GM23338 (cell line): ENCODE results near the gene NDST1. TPM values are rescaled to one million over a fixed set of nuclear protein-coding genes. Genes with fewer than 3 reads are reported as not detected.
A peak's percentile ranks its signal among the peaks of the same experiment; 100 is the strongest.

ENCODE experiments used
- ATAC-seq: fragments of 200-7000 bp; cut with Tn5 transposase; 3 replicates; pipeline ENCODE4 v1.9.1; 2020
- DNase-seq: peaks from one replicate; pipeline ENCODE4 v3.0.0-alpha.2; 2015; ENCODE audit warnings: low spot score
- H2AFZ ChIP-seq: fragments of 200-600 bp; sonication (generic); 2 replicates; pipeline ENCODE4 v1.8.0; 2016; ENCODE audit warnings: antibody characterized with exemption, mild to moderate bottlenecking, moderate library complexity
- H3F3A ChIP-seq: fragments of 200-600 bp; sonication (generic); replicated peaks from 2 replicates; pipeline ENCODE4 v1.8.0; 2017; ENCODE audit warnings: antibody characterized with exemption, mixed run types, low read depth
- H3K27ac ChIP-seq: fragments of 200-600 bp; sonication (generic); 2 replicates; pipeline ENCODE4 v1.6.1; 2016; ENCODE audit warnings: low read depth
- H3K27me3 ChIP-seq: fragments of 200-600 bp; sonication (generic); 2 replicates; pipeline ENCODE4 v1.8.0; 2016; ENCODE audit warnings: mild to moderate bottlenecking, mixed run types, moderate library complexity; ENCODE audit not compliant: insufficient read depth
- H3K36me3 ChIP-seq: fragments of 200-600 bp; sonication (generic); 2 replicates; pipeline ENCODE4 v1.8.0; 2016; ENCODE audit warnings: mild to moderate bottlenecking; ENCODE audit not compliant: insufficient read depth
- H3K4me1 ChIP-seq: fragments of 200-600 bp; sonication (generic); 2 replicates; pipeline ENCODE4 v1.8.0; 2016; ENCODE audit warnings: mild to moderate bottlenecking, moderate library complexity; ENCODE audit not compliant: insufficient read depth
- H3K4me2 ChIP-seq: fragments of 200-600 bp; sonication (generic); 2 replicates; pipeline ENCODE4 v1.7.1; 2017; ENCODE audit warnings: mixed run types
- H3K4me3 ChIP-seq: fragments of 200-600 bp; sonication (generic); 2 replicates; pipeline ENCODE4 v1.6.1; 2016; ENCODE audit warnings: mixed run types
- H3K79me2 ChIP-seq: fragments of 200-600 bp; sonication (generic); replicated peaks from 2 replicates; pipeline ENCODE4 v1.8.0; 2017; ENCODE audit warnings: mild to moderate bottlenecking; ENCODE audit not compliant: insufficient read depth
- H3K9me2 ChIP-seq: fragments of 200-600 bp; sonication (generic); 2 replicates; pipeline ENCODE4 v1.8.0; 2017; ENCODE audit not compliant: insufficient read depth
- H4K20me1 ChIP-seq: fragments of 200-600 bp; sonication (generic); replicated peaks from 2 replicates; pipeline ENCODE4 v1.8.0; 2017; ENCODE audit warnings: mild to moderate bottlenecking; ENCODE audit not compliant: insufficient read depth
- H3K27ac Mint-ChIP-seq: 2 replicates; pipeline ENCODE4 v1.8.0; 2020; ENCODE audit warnings: inconsistent platforms, mild to moderate bottlenecking, moderate library complexity, mixed read lengths
- H3K27me3 Mint-ChIP-seq: 3 replicates; pipeline ENCODE4 v1.8.0; 2022; ENCODE audit warnings: low read depth, mild to moderate bottlenecking, moderate library complexity, mixed read lengths, inconsistent platforms; ENCODE audit not compliant: insufficient read depth, poor library complexity
- H3K36me3 Mint-ChIP-seq: 3 replicates; pipeline ENCODE4 v1.8.0; 2021; ENCODE audit warnings: low read depth, mild to moderate bottlenecking, inconsistent platforms, moderate library complexity, mixed read lengths
- H3K4me1 Mint-ChIP-seq: 3 replicates; pipeline ENCODE4 v1.8.0; 2020; ENCODE audit warnings: mild to moderate bottlenecking, inconsistent platforms, mixed read lengths
- H3K4me3 Mint-ChIP-seq: 3 replicates; pipeline ENCODE4 v1.8.0; 2021; ENCODE audit warnings: moderate library complexity, mild to moderate bottlenecking, inconsistent platforms, mixed read lengths
- H3K9me3 Mint-ChIP-seq: 3 replicates; pipeline ENCODE4 v1.8.0; 2020; ENCODE audit warnings: moderate library complexity, mild to moderate bottlenecking, inconsistent platforms, mixed read lengths
- CREB1 ChIP-seq: fragments of 250-450 bp; sonication (Bioruptor Pico); IDR thresholded peaks from 2 replicates; pipeline ENCODE4 v1.5.0; 2020; ENCODE audit warnings: low read depth, mild to moderate bottlenecking, moderate library complexity
- EZH2 ChIP-seq: fragments of 200-600 bp; sonication (generic); IDR thresholded peaks from one replicate; pipeline ENCODE4 v1.8.0; 2017; ENCODE audit warnings: antibody characterized with exemption, mild to moderate bottlenecking, low read depth; ENCODE audit not compliant: unreplicated experiment
- EZH2phosphoT487 ChIP-seq: fragments of 200-600 bp; sonication (generic); IDR thresholded peaks from one replicate; pipeline ENCODE4 v1.8.1; 2018; ENCODE audit warnings: antibody characterized with exemption; ENCODE audit not compliant: unreplicated experiment
- STAT1 ChIP-seq: IDR thresholded peaks from one replicate; pipeline ENCODE4 v1.6.1; 2016; ENCODE audit warnings: antibody characterized with exemption; ENCODE audit not compliant: unreplicated experiment
- ZNF114 ChIP-seq: fragments of 250-450 bp; sonication (Bioruptor Pico); IDR thresholded peaks from 2 replicates; pipeline ENCODE4 v1.5.0; 2020; ENCODE audit warnings: mild to moderate bottlenecking, moderate library complexity
- ZNF331 ChIP-seq: fragments of 250-450 bp; sonication (Bioruptor Pico); IDR thresholded peaks from 2 replicates; pipeline ENCODE4 v1.5.0; 2020; ENCODE audit warnings: low read depth, mild to moderate bottlenecking, moderate library complexity
- polyA plus RNA-seq: library from polyadenylated mRNA; unstranded; fragments of >200 nt; fragmentation: Nextera tagmentation; extraction: Ambion mirVana; gene quantifications from 2 replicates; pipeline ENCODE4 v1.2.1, GENCODE V29; 2016
- total RNA-seq: library from RNA; depleted of rRNA; stranded (reverse); fragments of >200 nt; shearing (Covaris generic); gene quantifications from 2 replicates; pipeline ENCODE4 v1.2.3, GENCODE V29; 2014
- TF ChIP-seq, protein P1 (sequence below), 2 experiments: fragments of 200-600 bp in 1 of 2; sonication (generic) in 1 of 2; conservative IDR thresholded peaks; 2 replicates each; pipeline versions ENCODE4 v1.5.1 to v1.6.1; 2016 to 2017; ENCODE audit warnings: antibody characterized with exemption in 2 of 2, low read depth in 2 of 2, mild to moderate bottlenecking in 2 of 2, moderate library complexity in 1 of 2
- TF ChIP-seq, protein P2 (sequence below): IDR thresholded peaks from one replicate; pipeline ENCODE4 v1.6.1; 2018; ENCODE audit warnings: antibody characterized with exemption; ENCODE audit not compliant: unreplicated experiment

The NDST1 gene
- total and polyA plus RNA-seq, 2 experiments from 2014 or later, result 7.3 to 85.0 TPM

DNA sequence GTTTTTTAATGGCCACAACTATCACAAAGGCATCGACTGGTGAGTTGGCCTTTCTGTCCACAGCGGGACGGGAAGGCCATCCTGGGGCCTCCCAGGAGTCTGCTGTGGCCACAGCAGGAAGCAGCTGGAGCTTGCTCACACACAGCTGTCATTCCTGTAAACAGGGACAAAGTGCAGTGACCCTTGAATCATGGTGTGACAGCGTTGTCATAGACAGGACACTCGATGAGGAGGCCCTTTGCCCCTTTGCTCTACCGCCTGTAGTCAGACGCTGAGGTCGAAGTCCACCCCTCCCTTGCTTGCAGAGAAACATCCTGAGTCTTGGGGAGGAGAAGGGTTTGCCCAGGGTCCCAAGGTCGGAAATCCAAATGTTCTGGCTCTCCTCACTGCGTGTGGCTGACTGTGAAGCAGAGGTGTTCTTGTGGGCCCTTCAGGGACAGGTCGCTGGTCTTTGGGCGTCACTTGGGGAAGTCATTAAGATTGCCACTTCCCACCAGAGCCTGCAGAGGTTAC lies 35.1 kb downstream of the NDST1 start:
- no peak overlapping the region for H2AFZ ChIP-seq
- Mint-ChIP-seq H3K4me1 (peaks cover 3% of the 10 kb centered on the region), H3K4me3 (no peak overlapping the region), H3K27me3 (peaks cover 13% of the 10 kb centered on the region), H3K27ac (no peak overlapping the region), H3K36me3 (peaks cover 73% of the 10 kb centered on the region), H3K9me3 (no peaks in the 10 kb centered on the region)
- no peak overlapping the region for H3K4me3 ChIP-seq
- H3K36me3 ChIP-seq, result peaks cover 12% of the 10 kb centered on the region
- no peaks in the 10 kb centered on the region for H3K79me2 ChIP-seq
- no peaks in the 10 kb centered on the region for H3K27me3 ChIP-seq
- peaks cover 12% of the 10 kb centered on the region; the same call in 1 of the 2 replicates for H4K20me1 ChIP-seq
- no peaks in the 10 kb centered on the region for H3K4me1 ChIP-seq
- H3F3A ChIP-seq, result peaks cover 4% of the 10 kb centered on the region; the same call in 1 of the 2 replicates
- H3K27ac ChIP-seq, result no peak overlapping the region
- no peak overlapping the region for H3K4me2 ChIP-seq
- DNase-seq (no peak), ATAC-seq (no peak)
- H3K9me2 ChIP-seq, result no peaks in the 10 kb centered on the region
- no peak for TF ChIP-seq ZNF114 (CRISPR knock-in tag)

DNA sequence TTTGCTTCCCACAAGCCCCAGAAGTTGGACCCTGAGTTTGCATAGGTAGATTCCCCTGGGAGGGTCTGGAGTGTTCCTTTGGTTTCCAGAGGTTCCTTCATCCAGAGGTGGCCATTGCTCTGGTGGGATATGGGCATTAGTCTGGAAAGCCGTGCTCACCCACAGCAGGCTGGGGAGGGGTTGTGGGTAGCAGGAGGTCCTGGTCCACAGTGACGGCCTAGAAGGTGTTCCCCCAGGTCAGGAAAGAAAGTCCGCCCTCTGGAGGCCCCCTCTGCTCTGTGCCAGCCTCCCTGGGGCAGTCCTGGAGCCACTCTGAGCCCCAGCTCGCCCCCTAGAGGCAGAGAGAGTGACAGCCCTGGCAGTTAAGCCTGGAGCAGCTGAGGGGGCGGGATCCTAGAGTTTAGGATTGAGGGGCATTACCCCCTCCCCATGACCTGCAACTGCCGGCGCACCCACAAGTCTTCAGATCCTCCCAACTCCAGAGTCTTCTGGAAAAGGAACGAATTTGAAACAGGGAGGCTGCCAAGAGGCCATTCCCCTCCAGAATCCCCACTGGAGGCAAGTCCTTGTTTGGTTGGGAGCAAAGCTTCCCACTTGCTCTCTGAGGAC lies 36.8 kb downstream of the NDST1 start:
- H3K9me3 Mint-ChIP-seq, result no peaks in the 10 kb centered on the region
- Histone ChIP-seq H3K4me1 (no peaks in the 10 kb centered on the region), H2AFZ (no peak overlapping the region), H3K4me3 (no peak overlapping the region), H3K9me2 (no peaks in the 10 kb centered on the region), H3K79me2 (no peaks in the 10 kb centered on the region), H3F3A (peaks cover 4% of the 10 kb centered on the region; the same call in 1 of the 2 replicates), H3K27ac (no peak overlapping the region), H4K20me1 (peaks cover 11% of the 10 kb centered on the region; the same call in 1 of the 2 replicates), H3K36me3 (peaks cover 15% of the 10 kb centered on the region), H3K4me2 (no peak overlapping the region), H3K27me3 (no peaks in the 10 kb centered on the region)
- peaks cover 65% of the 10 kb centered on the region for H3K36me3 Mint-ChIP-seq
- TF ChIP-seq EZH2, result no peak
- TF ChIP-seq, protein P1, sequence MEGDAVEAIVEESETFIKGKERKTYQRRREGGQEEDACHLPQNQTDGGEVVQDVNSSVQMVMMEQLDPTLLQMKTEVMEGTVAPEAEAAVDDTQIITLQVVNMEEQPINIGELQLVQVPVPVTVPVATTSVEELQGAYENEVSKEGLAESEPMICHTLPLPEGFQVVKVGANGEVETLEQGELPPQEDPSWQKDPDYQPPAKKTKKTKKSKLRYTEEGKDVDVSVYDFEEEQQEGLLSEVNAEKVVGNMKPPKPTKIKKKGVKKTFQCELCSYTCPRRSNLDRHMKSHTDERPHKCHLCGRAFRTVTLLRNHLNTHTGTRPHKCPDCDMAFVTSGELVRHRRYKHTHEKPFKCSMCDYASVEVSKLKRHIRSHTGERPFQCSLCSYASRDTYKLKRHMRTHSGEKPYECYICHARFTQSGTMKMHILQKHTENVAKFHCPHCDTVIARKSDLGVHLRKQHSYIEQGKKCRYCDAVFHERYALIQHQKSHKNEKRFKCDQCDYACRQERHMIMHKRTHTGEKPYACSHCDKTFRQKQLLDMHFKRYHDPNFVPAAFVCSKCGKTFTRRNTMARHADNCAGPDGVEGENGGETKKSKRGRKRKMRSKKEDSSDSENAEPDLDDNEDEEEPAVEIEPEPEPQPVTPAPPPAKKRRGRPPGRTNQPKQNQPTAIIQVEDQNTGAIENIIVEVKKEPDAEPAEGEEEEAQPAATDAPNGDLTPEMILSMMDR (conservative IDR thresholded peaks at IDR 0.05; ENCODE audit: low read depth in 2 of 2), result peak; percentile 95 to 99
- TF ChIP-seq EZH2phosphoT487, result no peak
- TF ChIP-seq ZNF114 (CRISPR knock-in tag), result no peak
- TF ChIP-seq CREB1, result peak; percentile 19; the same call in 1 of the 2 replicates
- DNase-seq, result peak; percentile 96
- H3K27ac Mint-ChIP-seq, result no peak overlapping the region
- no peak overlapping the region for H3K4me3 Mint-ChIP-seq
- peak; percentile 98 for ATAC-seq
- H3K27me3 Mint-ChIP-seq, result peaks cover 13% of the 10 kb centered on the region
- H3K4me1 Mint-ChIP-seq, result no peaks in the 10 kb centered on the region; the same call in 2 of the 3 replicates

DNA sequence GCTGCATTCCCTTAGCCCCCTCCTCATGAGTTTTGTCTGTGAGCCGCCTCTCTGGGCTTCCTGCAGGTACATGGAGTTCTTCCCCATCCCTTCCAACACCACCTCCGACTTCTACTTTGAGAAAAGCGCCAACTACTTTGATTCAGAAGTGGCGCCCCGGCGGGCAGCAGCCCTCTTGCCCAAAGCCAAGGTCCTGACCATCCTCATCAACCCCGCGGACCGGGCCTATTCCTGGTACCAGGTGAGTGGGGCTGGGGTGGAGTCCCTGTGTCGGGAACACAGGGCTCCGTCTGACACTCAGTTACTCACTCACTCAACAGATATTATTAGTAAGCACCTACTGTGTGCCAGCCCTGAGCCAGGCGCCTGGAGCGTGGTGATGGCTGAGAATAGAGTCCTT lies 37.3 kb downstream of the NDST1 start:
- Histone ChIP-seq H3F3A (peaks cover 4% of the 10 kb centered on the region; the same call in 1 of the 2 replicates), H3K79me2 (no peaks in the 10 kb centered on the region), H3K9me2 (no peaks in the 10 kb centered on the region), H3K36me3 (peaks cover 18% of the 10 kb centered on the region), H2AFZ (no peak overlapping the region), H4K20me1 (0 out of 2 replicates have a peak, but pooled peaks cover 9% of the 10 kb centered on the region), H3K4me3 (no peak overlapping the region), H3K4me1 (no peaks in the 10 kb centered on the region), H3K27me3 (no peaks in the 10 kb centered on the region), H3K4me2 (no peak overlapping the region), H3K27ac (no peak overlapping the region)
- Mint-ChIP-seq H3K4me1 (no peaks in the 10 kb centered on the region; the same call in 2 of the 3 replicates), H3K27ac (no peak overlapping the region), H3K9me3 (no peaks in the 10 kb centered on the region), H3K36me3 (peaks cover 63% of the 10 kb centered on the region), H3K27me3 (peaks cover 13% of the 10 kb centered on the region), H3K4me3 (no peak overlapping the region)
- DNase-seq (no peak), ATAC-seq (no peak)
- TF ChIP-seq CREB1 (no peak), ZNF114 (CRISPR knock-in tag) (no peak), EZH2 (no peak), ZNF331 (CRISPR knock-in tag) (no peak), STAT1 (no peak)
- TF ChIP-seq, protein P2, sequence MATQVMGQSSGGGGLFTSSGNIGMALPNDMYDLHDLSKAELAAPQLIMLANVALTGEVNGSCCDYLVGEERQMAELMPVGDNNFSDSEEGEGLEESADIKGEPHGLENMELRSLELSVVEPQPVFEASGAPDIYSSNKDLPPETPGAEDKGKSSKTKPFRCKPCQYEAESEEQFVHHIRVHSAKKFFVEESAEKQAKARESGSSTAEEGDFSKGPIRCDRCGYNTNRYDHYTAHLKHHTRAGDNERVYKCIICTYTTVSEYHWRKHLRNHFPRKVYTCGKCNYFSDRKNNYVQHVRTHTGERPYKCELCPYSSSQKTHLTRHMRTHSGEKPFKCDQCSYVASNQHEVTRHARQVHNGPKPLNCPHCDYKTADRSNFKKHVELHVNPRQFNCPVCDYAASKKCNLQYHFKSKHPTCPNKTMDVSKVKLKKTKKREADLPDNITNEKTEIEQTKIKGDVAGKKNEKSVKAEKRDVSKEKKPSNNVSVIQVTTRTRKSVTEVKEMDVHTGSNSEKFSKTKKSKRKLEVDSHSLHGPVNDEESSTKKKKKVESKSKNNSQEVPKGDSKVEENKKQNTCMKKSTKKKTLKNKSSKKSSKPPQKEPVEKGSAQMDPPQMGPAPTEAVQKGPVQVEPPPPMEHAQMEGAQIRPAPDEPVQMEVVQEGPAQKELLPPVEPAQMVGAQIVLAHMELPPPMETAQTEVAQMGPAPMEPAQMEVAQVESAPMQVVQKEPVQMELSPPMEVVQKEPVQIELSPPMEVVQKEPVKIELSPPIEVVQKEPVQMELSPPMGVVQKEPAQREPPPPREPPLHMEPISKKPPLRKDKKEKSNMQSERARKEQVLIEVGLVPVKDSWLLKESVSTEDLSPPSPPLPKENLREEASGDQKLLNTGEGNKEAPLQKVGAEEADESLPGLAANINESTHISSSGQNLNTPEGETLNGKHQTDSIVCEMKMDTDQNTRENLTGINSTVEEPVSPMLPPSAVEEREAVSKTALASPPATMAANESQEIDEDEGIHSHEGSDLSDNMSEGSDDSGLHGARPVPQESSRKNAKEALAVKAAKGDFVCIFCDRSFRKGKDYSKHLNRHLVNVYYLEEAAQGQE, result no peak
- TF ChIP-seq, protein P1 (conservative IDR thresholded peaks at IDR 0.05; ENCODE audit: low read depth in 2 of 2), result no peak
